Neutrophil (primary cell): Measurements from ENCODE around the gene OR11H7.
"Not testable (repeated sequence)": the region's sequence is repeated elsewhere in the genome, so short reads cannot be mapped to it uniquely, and the experiment has no call there.

Source experiments
- H3K27ac ChIP-seq: fragments of 200-600 bp; sonication (generic); 2 replicates; pipeline ENCODE4 v1.5.1; 2016; ENCODE audit warnings: mild to moderate bottlenecking, moderate library complexity
- H3K27me3 ChIP-seq: fragments of 200-600 bp; sonication (generic); 2 replicates; pipeline ENCODE4 v1.6.0; 2016; ENCODE audit warnings: mild to moderate bottlenecking
- H3K36me3 ChIP-seq: fragments of 200-600 bp; sonication (generic); 2 replicates; pipeline ENCODE4 v1.5.1; 2017
- H3K4me1 ChIP-seq, 2 experiments: fragments of 200-600 bp in 1 of 2; sonication (generic) in 1 of 2; 1 replicate in 1 of 2; 2 replicates in 1 of 2; pipeline versions ENCODE4 v1.5.1 to v1.6.1; 2013 to 2016; ENCODE audit warnings: low read depth in 1 of 2, low read length in 1 of 2, mild to moderate bottlenecking in 1 of 2, moderate library complexity in 1 of 2; ENCODE audit not compliant: control insufficient read depth in 1 of 2, insufficient read depth in 1 of 2
- H3K4me3 ChIP-seq, 2 experiments: fragments of 200-600 bp in 1 of 2; sonication (generic) in 1 of 2; 1 replicate in 1 of 2; 2 replicates in 1 of 2; pipeline ENCODE4 v1.5.1; 2013 to 2016; ENCODE audit warnings: low read depth in 1 of 2, low read length in 1 of 2, mild to moderate bottlenecking in 1 of 2, moderate library complexity in 1 of 2
- H3K9me3 ChIP-seq: fragments of 200-600 bp; sonication (generic); 2 replicates; pipeline ENCODE4 v1.5.1; 2016
- CTCF ChIP-seq: fragments of 200-600 bp; sonication (generic); IDR thresholded peaks from 2 replicates; pipeline ENCODE4 v1.5.1; 2016; ENCODE audit warnings: antibody characterized with exemption

OR11H7 gene

DNA sequence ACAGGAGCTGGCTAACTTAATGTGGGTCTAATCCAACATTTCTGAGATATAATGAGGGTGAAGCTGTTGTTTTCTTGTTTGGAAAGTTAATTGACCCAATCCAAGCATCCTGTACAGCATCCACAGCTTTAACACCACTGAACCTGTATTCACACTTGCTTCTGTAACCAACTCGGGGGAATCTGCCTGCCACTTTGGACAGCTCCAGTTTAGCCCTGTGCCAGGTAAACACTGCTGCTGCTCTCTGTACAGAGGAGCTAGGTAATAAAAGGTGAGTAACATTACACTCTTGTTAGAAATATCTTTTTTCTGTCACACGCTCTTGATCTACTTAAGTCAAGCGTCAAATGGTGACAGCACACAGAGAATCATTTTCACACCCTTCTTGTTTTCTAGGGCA lies 37.4 kb upstream of the OR11H7 start:
- H3K27me3 ChIP-seq, result no peaks in the 10 kb centered on the region
- no peak for TF ChIP-seq CTCF
- no peaks in the 10 kb centered on the region for H3K4me1 ChIP-seq
- H3K4me3 ChIP-seq, result no peak overlapping the region
- H3K9me3 ChIP-seq, result no peaks in the 10 kb centered on the region
- no peak overlapping the region for H3K27ac ChIP-seq
- no peaks in the 10 kb centered on the region for H3K36me3 ChIP-seq

- peaks cover 0 to 6% of the 10 kb centered on the region in 2 experiments for H3K4me1 ChIP-seq
- H3K9me3 ChIP-seq, result no peaks in the 10 kb centered on the region
- H3K36me3 ChIP-seq, result no peaks in the 10 kb centered on the region
- TF ChIP-seq CTCF, result no peak
- no peak overlapping the region for H3K27ac ChIP-seq
- H3K4me3 ChIP-seq, result no peak overlapping the region
- H3K27me3 ChIP-seq, result no peaks in the 10 kb centered on the region
Observed at GRCh38 chr14:20194101-20194500, 34.7 kb upstream of the OR11H7 start.

DNA sequence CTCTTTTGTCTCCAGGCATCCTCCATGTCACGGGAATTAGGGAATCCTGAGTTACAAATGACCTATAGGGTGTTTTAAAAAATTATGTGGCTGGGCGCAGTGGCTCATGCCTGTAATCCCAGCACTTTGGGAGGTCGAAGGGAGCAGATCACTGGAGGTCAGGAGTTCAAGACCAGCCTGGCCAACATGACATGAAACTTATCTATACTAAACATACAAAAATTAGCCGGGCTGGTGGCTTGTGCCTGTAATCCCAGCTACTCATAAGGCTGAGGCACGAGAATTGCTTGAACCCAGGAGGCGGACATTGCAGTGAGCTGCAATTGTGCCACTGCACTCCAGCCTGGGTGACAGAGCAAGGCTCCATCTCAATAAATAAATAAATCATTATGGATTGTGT lies 33.6 kb upstream of the OR11H7 start:
- H3K4me3 ChIP-seq, H3K27ac ChIP-seq, H3K27me3 ChIP-seq, H3K36me3 ChIP-seq, H3K4me1 ChIP-seq, H3K9me3 ChIP-seq: not testable (repeated sequence)

DNA sequence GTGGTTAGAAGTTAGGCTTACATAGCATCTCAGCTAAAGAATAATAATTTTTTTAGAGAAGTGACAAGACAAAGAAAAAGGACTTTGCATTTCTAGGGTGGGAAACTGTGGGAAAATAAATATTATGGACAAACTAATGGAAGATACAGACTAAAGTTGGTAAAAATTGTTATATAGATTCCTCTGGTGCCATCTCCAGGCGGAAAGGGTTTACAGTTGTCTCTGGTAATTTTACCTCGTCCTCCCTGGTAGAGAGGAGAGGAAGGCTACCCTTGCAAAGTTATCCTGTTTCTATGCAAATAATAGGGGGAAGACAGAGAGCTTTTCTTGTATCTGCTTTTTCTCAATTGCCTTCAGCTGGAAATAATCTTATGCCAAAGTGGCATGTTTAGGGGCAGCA lies 32.9 kb upstream of the OR11H7 start:
- H3K36me3 ChIP-seq, result no peaks in the 10 kb centered on the region
- H3K4me3 ChIP-seq, result no peak overlapping the region
- H3K9me3 ChIP-seq, result no peaks in the 10 kb centered on the region
- peaks cover 0 to 6% of the 10 kb centered on the region in 2 experiments for H3K4me1 ChIP-seq
- H3K27ac ChIP-seq, result no peak overlapping the region
- no peak for TF ChIP-seq CTCF
- H3K27me3 ChIP-seq, result no peaks in the 10 kb centered on the region

- no peak for TF ChIP-seq CTCF
- H3K36me3 ChIP-seq, result no peaks in the 10 kb centered on the region
- H3K9me3 ChIP-seq, result no peaks in the 10 kb centered on the region
- no peak overlapping the region for H3K27ac ChIP-seq
- no peak overlapping the region for H3K4me3 ChIP-seq
- peaks cover 0 to 6% of the 10 kb centered on the region in 2 experiments for H3K4me1 ChIP-seq
- H3K27me3 ChIP-seq, result no peaks in the 10 kb centered on the region
Observed at GRCh38 chr14:20197459-20197858, 31.3 kb upstream of the OR11H7 start.

GRCh38 chr14:20198991-20199390 lies 29.8 kb upstream of the OR11H7 start:
- Histone ChIP-seq H3K4me3 (no peak overlapping the region), H3K36me3 (no peaks in the 10 kb centered on the region), H3K27ac (no peak overlapping the region), H3K4me1 (peaks cover 0 to 6% of the 10 kb centered on the region in 2 experiments), H3K27me3 (no peaks in the 10 kb centered on the region), H3K9me3 (no peaks in the 10 kb centered on the region)
- TF ChIP-seq CTCF, result no peak
